ENCODE data around the gene ZC3H4.

Gene ZC3H4

GRCh38 chr19:47144630-47145029 is 31.1 kb upstream of the ZC3H4 start:
- no peak for TF ChIP-seq GATA2 (IDR thresholded peaks at IDR 0.05; ENCODE audit: low read depth, low read length)
- no peak for TF ChIP-seq GATA3 (IDR thresholded peaks at IDR 0.05; ENCODE audit: low read depth, low read length)

GRCh38 chr19:47143322-47144073 is 29.9 kb upstream of the ZC3H4 start:
- no peak for TF ChIP-seq GATA2 (IDR thresholded peaks at IDR 0.05; ENCODE audit: low read depth, low read length)
- TF ChIP-seq GATA3 (IDR thresholded peaks at IDR 0.05; ENCODE audit: low read depth, low read length): no peak

GRCh38 chr19:47142779-47143178 is 29.2 kb upstream of the ZC3H4 start:
- TF ChIP-seq GATA2 (IDR thresholded peaks at IDR 0.05; ENCODE audit: low read depth, low read length) (no peak), GATA3 (IDR thresholded peaks at IDR 0.05; ENCODE audit: low read depth, low read length) (no peak)

- TF ChIP-seq GATA2 (IDR thresholded peaks at IDR 0.05; ENCODE audit: low read depth, low read length) (no peak), GATA3 (IDR thresholded peaks at IDR 0.05; ENCODE audit: low read depth, low read length) (no peak)
Measured at GRCh38 chr19:47141695-47142094, 28.1 kb upstream of the ZC3H4 start.

- TF ChIP-seq GATA3 (IDR thresholded peaks at IDR 0.05; ENCODE audit: low read depth, low read length) (no peak), GATA2 (IDR thresholded peaks at IDR 0.05; ENCODE audit: low read depth, low read length) (no peak)
Measured at GRCh38 chr19:47135156-47135555, 21.6 kb upstream of the ZC3H4 start.

GRCh38 chr19:47134545-47134944 is 21.0 kb upstream of the ZC3H4 start:
- no peak for TF ChIP-seq GATA2 (IDR thresholded peaks at IDR 0.05; ENCODE audit: low read depth, low read length)

DNA sequence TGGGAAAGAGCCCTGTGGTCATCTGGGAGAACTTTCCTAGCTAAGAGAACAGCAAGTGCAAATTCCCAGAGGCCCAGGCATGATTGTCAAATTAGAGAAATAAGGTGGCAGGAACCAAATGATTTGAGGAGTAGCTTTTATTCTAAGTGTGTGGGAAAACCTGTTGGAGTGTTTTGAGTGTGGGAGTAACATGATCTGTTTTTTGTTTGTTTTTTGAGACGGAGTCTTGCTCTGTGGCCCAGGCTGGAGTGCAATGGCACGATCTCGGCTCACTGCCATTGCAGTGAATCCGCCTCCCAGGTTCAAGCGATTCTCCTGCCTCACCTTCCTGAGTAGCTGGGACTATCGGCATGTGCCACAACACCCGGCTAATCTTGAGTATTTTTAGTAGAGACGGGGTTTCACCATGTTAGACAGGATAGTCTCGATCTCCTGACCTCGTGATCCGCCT is 19.5 kb upstream of the ZC3H4 start:
- TF ChIP-seq GATA3 (IDR thresholded peaks at IDR 0.05; ENCODE audit: low read depth, low read length) (no peak), GATA2 (IDR thresholded peaks at IDR 0.05; ENCODE audit: low read depth, low read length) (no peak)

- no peak for TF ChIP-seq GATA2 (IDR thresholded peaks at IDR 0.05; ENCODE audit: low read depth, low read length)
- no peak for TF ChIP-seq GATA3 (IDR thresholded peaks at IDR 0.05; ENCODE audit: low read depth, low read length)
Measured at GRCh38 chr19:47132194-47132852, 18.7 kb upstream of the ZC3H4 start.

- TF ChIP-seq GATA2 (IDR thresholded peaks at IDR 0.05; ENCODE audit: low read depth, low read length): no peak
- TF ChIP-seq GATA3 (IDR thresholded peaks at IDR 0.05; ENCODE audit: low read depth, low read length): no peak
Measured at GRCh38 chr19:47130589-47131227, 17.1 kb upstream of the ZC3H4 start, which contains the start of gene SAE1. TSS of gene SAE1 (plus strand) at chr19:47130835. CDS start at chr19:47130931, 96 bp downstream.

DNA sequence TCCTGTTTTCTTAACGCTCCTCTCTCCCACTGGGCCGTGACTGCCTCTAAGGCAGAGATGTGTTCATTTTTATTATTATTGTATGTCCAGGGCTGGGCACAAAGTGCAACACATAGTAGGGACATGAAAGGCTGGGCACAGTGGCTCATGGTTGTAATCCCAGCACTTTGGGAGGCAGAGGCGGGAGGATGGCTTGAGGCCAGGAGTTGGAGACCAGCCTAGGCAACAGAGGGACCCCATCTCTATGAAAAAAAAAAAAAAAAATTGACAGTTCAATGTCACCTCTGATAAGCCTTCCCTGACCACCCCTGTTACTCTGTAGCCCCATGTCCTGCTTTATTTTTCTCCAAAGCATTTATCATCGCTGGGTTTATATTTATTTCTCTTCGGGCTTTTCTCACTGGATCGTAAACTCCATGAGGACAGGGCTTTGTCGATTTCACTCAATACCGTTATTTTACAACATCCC is 16.6 kb upstream of the ZC3H4 start:
- TF ChIP-seq GATA3 (IDR thresholded peaks at IDR 0.05; ENCODE audit: low read depth, low read length): no peak
- no peak for TF ChIP-seq GATA2 (IDR thresholded peaks at IDR 0.05; ENCODE audit: low read depth, low read length)

- no peak for TF ChIP-seq GATA3 (IDR thresholded peaks at IDR 0.05; ENCODE audit: low read depth, low read length)
- no peak for TF ChIP-seq GATA2 (IDR thresholded peaks at IDR 0.05; ENCODE audit: low read depth, low read length)
Measured at GRCh38 chr19:47129579-47129978, 16.0 kb upstream of the ZC3H4 start.

DNA sequence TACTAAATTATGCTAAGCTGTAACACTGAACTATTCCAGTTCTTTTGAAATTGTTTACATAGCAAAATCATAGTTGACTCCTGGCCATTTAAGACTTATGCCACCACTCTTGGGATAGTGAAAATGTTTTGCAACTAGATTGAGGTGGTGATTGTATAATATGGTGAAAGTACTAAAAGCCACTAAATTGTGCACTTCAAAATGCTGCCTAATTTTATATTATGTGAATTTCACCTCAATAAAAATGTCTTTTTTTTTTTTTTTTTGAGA is 12.0 kb upstream of the ZC3H4 start:
- TF ChIP-seq GATA3 (IDR thresholded peaks at IDR 0.05; ENCODE audit: low read depth, low read length) (no peak), GATA2 (IDR thresholded peaks at IDR 0.05; ENCODE audit: low read depth, low read length) (no peak)

DNA sequence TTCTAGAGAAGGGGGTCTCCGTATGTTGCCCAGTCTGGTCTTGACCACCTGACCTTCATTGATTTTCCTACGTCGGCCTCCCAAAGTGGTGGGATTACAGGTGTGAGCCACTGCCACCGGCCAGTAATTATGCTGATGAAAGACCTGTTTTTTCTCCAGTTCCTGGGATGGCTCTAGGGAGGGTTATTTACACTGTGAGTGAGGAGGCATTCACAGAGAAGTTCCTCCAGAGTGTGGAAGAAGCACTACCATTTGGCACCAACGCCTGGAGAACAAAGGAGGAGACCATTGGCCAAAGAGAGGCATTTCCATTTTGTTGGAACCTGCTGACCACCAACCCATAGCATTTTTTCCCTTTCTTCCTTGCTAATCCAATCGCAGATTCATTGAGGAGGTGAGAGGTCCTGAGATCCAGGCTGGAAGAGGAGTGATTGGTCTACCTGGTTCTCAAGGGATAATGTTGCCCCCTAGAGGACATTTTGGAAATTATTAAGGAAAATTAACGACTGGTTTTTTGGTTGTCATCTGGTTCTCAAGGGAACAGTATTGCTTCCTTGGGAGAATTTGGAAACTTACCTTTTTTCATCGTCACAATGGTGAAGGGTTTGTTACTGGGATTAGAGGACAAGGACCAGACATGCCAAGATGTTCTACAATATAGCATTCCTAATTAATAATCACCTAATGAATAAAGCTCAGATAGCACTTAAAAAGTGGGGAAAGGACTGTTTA is 11.5 kb upstream of the ZC3H4 start:
- TF ChIP-seq GATA2 (IDR thresholded peaks at IDR 0.05; ENCODE audit: low read depth, low read length): no peak
- no peak for TF ChIP-seq GATA3 (IDR thresholded peaks at IDR 0.05; ENCODE audit: low read depth, low read length)

- TF ChIP-seq GATA2 (IDR thresholded peaks at IDR 0.05; ENCODE audit: low read depth, low read length) (no peak), GATA3 (IDR thresholded peaks at IDR 0.05; ENCODE audit: low read depth, low read length) (no peak)
Measured at GRCh38 chr19:47123406-47123805, 9.8 kb upstream of the ZC3H4 start.
